ENCODE data around the gene RBP3.

RBP3 gene

GRCh38 chr10:47348138-47348651 is at the start of gene RBP3:
Gene RBP3, plus strand, starts transcription at chr10:47348363. Its CDS starts 122 bp downstream, at chr10:47348485.
- no peak for FAIRE-seq

GRCh38 chr10:47298715-47299114 is 49.4 kb upstream of the RBP3 start:
- no peak for FAIRE-seq

GRCh38 chr10:47299611-47300428 is 48.3 kb upstream of the RBP3 start, which contains the start of gene GDF10:
Gene GDF10, plus strand, starts transcription at chr10:47300197. Its CDS starts 455 bp downstream, at chr10:47300652.
- no peak for FAIRE-seq

GRCh38 chr10:47300429-47300931 is 47.7 kb upstream of the RBP3 start:
- no peak for FAIRE-seq

GRCh38 chr10:47301833-47302232 is 46.3 kb upstream of the RBP3 start:
- no peak for FAIRE-seq

GRCh38 chr10:47303105-47303504 is 45.1 kb upstream of the RBP3 start:
- no peak for FAIRE-seq

GRCh38 chr10:47303866-47304265 is 44.3 kb upstream of the RBP3 start:
- FAIRE-seq: no peak

GRCh38 chr10:47305566-47305965 is 42.6 kb upstream of the RBP3 start:
- no peak for FAIRE-seq

GRCh38 chr10:47306387-47307210 is 41.6 kb upstream of the RBP3 start:
- no peak for FAIRE-seq

GRCh38 chr10:47307381-47307780 is 40.8 kb upstream of the RBP3 start:
- no peak for FAIRE-seq

- FAIRE-seq: no peak
Observed at GRCh38 chr10:47308775-47309174, 39.4 kb upstream of the RBP3 start.

- FAIRE-seq: no peak
Observed at GRCh38 chr10:47309408-47310089, 38.6 kb upstream of the RBP3 start.

- FAIRE-seq: no peak
Observed at GRCh38 chr10:47310090-47310505, 38.1 kb upstream of the RBP3 start.

- FAIRE-seq: no peak
Observed at GRCh38 chr10:47311193-47311931, 36.8 kb upstream of the RBP3 start.

GRCh38 chr10:47311932-47312662 is 36.1 kb upstream of the RBP3 start:
- no peak for FAIRE-seq

GRCh38 chr10:47312663-47312995 is 35.5 kb upstream of the RBP3 start:
- no peak for FAIRE-seq

GRCh38 chr10:47314416-47314970 is 33.7 kb upstream of the RBP3 start:
- FAIRE-seq: no peak

- FAIRE-seq: no peak
Observed at GRCh38 chr10:47315421-47315820, 32.7 kb upstream of the RBP3 start.

- no peak for FAIRE-seq
Observed at GRCh38 chr10:47316131-47316530, 32.0 kb upstream of the RBP3 start.

- no peak for FAIRE-seq
Observed at GRCh38 chr10:47317251-47317650, 30.9 kb upstream of the RBP3 start.

- no peak for FAIRE-seq
Observed at GRCh38 chr10:47318706-47319105, 29.5 kb upstream of the RBP3 start.
